PFSK-1 (cell line): Measurements from ENCODE around the gene GMPR2.

Source experiments
- FOXP2 ChIP-seq: optimal IDR thresholded peaks from 2 replicates; pipeline ENCODE3; 2011; ENCODE audit warnings: borderline replicate concordance, control low read depth, inconsistent platforms; ENCODE audit not compliant: insufficient read depth; ENCODE audit errors: extremely low read length, extremely low read depth
- POLR2AphosphoS5 ChIP-seq: IDR thresholded peaks from 2 replicates; pipeline ENCODE4 v1.6.1; 2012; ENCODE audit warnings: low read depth, mild to moderate bottlenecking, control low read depth, low read length, moderate library complexity
- REST ChIP-seq, 2 experiments: IDR thresholded peaks; 2 replicates each; pipeline versions ENCODE4 v1.6.1 to v1.8.0; 2011 to 2012; ENCODE audit warnings: low read depth in 2 of 2, low read length in 2 of 2, control low read depth in 1 of 2, inconsistent platforms in 1 of 2, mild to moderate bottlenecking in 1 of 2, moderate library complexity in 1 of 2; ENCODE audit not compliant: insufficient read depth in 1 of 2
- SIN3A ChIP-seq: IDR thresholded peaks from 2 replicates; pipeline ENCODE4 v1.6.1; 2012; ENCODE audit warnings: mild to moderate bottlenecking, low read length, moderate library complexity, borderline replicate concordance; ENCODE audit not compliant: insufficient read depth
- TAF1 ChIP-seq: IDR thresholded peaks from 2 replicates; pipeline ENCODE4 v1.6.1; 2012; ENCODE audit warnings: low read length, control low read depth, borderline replicate concordance; ENCODE audit not compliant: insufficient read depth

The GMPR2 gene

GRCh38 chr14:24196071-24197055, 36.4 kb upstream of the GMPR2 start:
- TF ChIP-seq FOXP2 (no peak), SIN3A (no peak), REST (IDR thresholded peaks at IDR 0.05; ENCODE audit: insufficient read depth in 1 of 2, low read depth in 2 of 2, low read length in 2 of 2) (no peak), TAF1 (no peak), POLR2AphosphoS5 (no peak)

- TF ChIP-seq SIN3A, result no peak
- TF ChIP-seq POLR2AphosphoS5, result no peak
- TF ChIP-seq TAF1, result no peak
- TF ChIP-seq FOXP2, result no peak
- TF ChIP-seq REST (IDR thresholded peaks at IDR 0.05; ENCODE audit: insufficient read depth in 1 of 2, low read depth in 2 of 2, low read length in 2 of 2), result no peak
Measured at GRCh38 chr14:24197056-24197450, 35.7 kb upstream of the GMPR2 start.

GRCh38 chr14:24198814-24199524, 33.8 kb upstream of the GMPR2 start:
- TF ChIP-seq REST (IDR thresholded peaks at IDR 0.05; ENCODE audit: insufficient read depth in 1 of 2, low read depth in 2 of 2, low read length in 2 of 2), result no peak
- TF ChIP-seq SIN3A, result no peak
- TF ChIP-seq POLR2AphosphoS5, result no peak
- TF ChIP-seq TAF1, result no peak
- TF ChIP-seq FOXP2, result no peak

- TF ChIP-seq SIN3A (no peak), REST (IDR thresholded peaks at IDR 0.05; ENCODE audit: insufficient read depth in 1 of 2, low read depth in 2 of 2, low read length in 2 of 2) (no peak), POLR2AphosphoS5 (no peak), FOXP2 (no peak), TAF1 (no peak)
Measured at GRCh38 chr14:24204163-24205146, 28.3 kb upstream of the GMPR2 start.
